Measurements from ENCODE around the gene DCLRE1C.
"Not testable (repeated sequence)": the region's sequence is repeated elsewhere in the genome, so short reads cannot be mapped to it uniquely, and the experiment has no call there.

DCLRE1C gene

GRCh38 chr10:14909101-14909500, 44.8 kb downstream of the DCLRE1C start:
- Histone ChIP-seq H3K27ac (ENCODE audit: low read length) (no peak overlapping the region), H3K4me1 (ENCODE audit: insufficient read depth, low read length) (no peaks in the 10 kb centered on the region), H3K27me3 (ENCODE audit: insufficient read depth, low read length) (no peaks in the 10 kb centered on the region), H3K9ac (ENCODE audit: low read depth, low read length) (no peak overlapping the region), H3K36me3 (ENCODE audit: insufficient read depth, low read depth, low read length) (peaks cover 95% of the 10 kb centered on the region), H3K4me3 (ENCODE audit: low read length) (no peak overlapping the region), H3K9me3 (ENCODE audit: insufficient read depth, low read depth, low read length) (peaks cover 45% of the 10 kb centered on the region)

GRCh38 chr10:14907591-14907990, 46.3 kb downstream of the DCLRE1C start:
- H3K9me3 ChIP-seq (ENCODE audit: insufficient read depth, low read depth, low read length), result peaks cover 34% of the 10 kb centered on the region
- not testable (repeated sequence) for H3K4me1 ChIP-seq (ENCODE audit: insufficient read depth, low read length); H3K27ac ChIP-seq (ENCODE audit: low read length); H3K9ac ChIP-seq (ENCODE audit: low read depth, low read length); H3K27me3 ChIP-seq (ENCODE audit: insufficient read depth, low read length); H3K4me3 ChIP-seq (ENCODE audit: low read length)
- peaks cover 97% of the 10 kb centered on the region for H3K36me3 ChIP-seq (ENCODE audit: insufficient read depth, low read depth, low read length)

- Histone ChIP-seq H3K27ac (ENCODE audit: low read length) (no peak overlapping the region), H3K27me3 (ENCODE audit: insufficient read depth, low read length) (no peaks in the 10 kb centered on the region), H3K9me3 (ENCODE audit: insufficient read depth, low read depth, low read length) (peaks cover 31% of the 10 kb centered on the region), H3K9ac (ENCODE audit: low read depth, low read length) (no peak overlapping the region), H3K4me1 (ENCODE audit: insufficient read depth, low read length) (no peaks in the 10 kb centered on the region), H3K36me3 (ENCODE audit: insufficient read depth, low read depth, low read length) (peaks cover 97% of the 10 kb centered on the region), H3K4me3 (ENCODE audit: low read length) (no peak overlapping the region)
Measured at GRCh38 chr10:14906765-14907164, 47.1 kb downstream of the DCLRE1C start.

- peaks cover 22% of the 10 kb centered on the region for H3K9me3 ChIP-seq (ENCODE audit: insufficient read depth, low read depth, low read length)
- no peak overlapping the region for H3K9ac ChIP-seq (ENCODE audit: low read depth, low read length)
- no peak overlapping the region for H3K4me3 ChIP-seq (ENCODE audit: low read length)
- H3K27ac ChIP-seq (ENCODE audit: low read length), result no peak overlapping the region
- H3K4me1 ChIP-seq (ENCODE audit: insufficient read depth, low read length), result no peaks in the 10 kb centered on the region
- peaks cover 97% of the 10 kb centered on the region for H3K36me3 ChIP-seq (ENCODE audit: insufficient read depth, low read depth, low read length)
- H3K27me3 ChIP-seq (ENCODE audit: insufficient read depth, low read length), result no peaks in the 10 kb centered on the region
Measured at GRCh38 chr10:14905890-14906289, 48.0 kb downstream of the DCLRE1C start.

- Histone ChIP-seq H3K4me3 (ENCODE audit: low read length) (no peak overlapping the region), H3K4me1 (ENCODE audit: insufficient read depth, low read length) (no peaks in the 10 kb centered on the region), H3K9ac (ENCODE audit: low read depth, low read length) (no peak overlapping the region), H3K27me3 (ENCODE audit: insufficient read depth, low read length) (no peaks in the 10 kb centered on the region), H3K36me3 (ENCODE audit: insufficient read depth, low read depth, low read length) (peaks cover 97% of the 10 kb centered on the region), H3K9me3 (ENCODE audit: insufficient read depth, low read depth, low read length) (peaks cover 13% of the 10 kb centered on the region), H3K27ac (ENCODE audit: low read length) (no peak overlapping the region)
Measured at GRCh38 chr10:14904864-14905263, 49.0 kb downstream of the DCLRE1C start.

GRCh38 chr10:14904316-14904732, 49.6 kb downstream of the DCLRE1C start:
- Histone ChIP-seq H3K36me3 (ENCODE audit: insufficient read depth, low read depth, low read length) (peaks cover 97% of the 10 kb centered on the region), H3K9me3 (ENCODE audit: insufficient read depth, low read depth, low read length) (peaks cover 13% of the 10 kb centered on the region), H3K4me1 (ENCODE audit: insufficient read depth, low read length) (no peaks in the 10 kb centered on the region), H3K27ac (ENCODE audit: low read length) (no peak overlapping the region), H3K4me3 (ENCODE audit: low read length) (no peak overlapping the region), H3K27me3 (ENCODE audit: insufficient read depth, low read length) (no peaks in the 10 kb centered on the region), H3K9ac (ENCODE audit: low read depth, low read length) (no peak overlapping the region)

- no peak overlapping the region for H3K27ac ChIP-seq (ENCODE audit: low read length)
- peaks cover 27% of the 10 kb centered on the region for H3K36me3 ChIP-seq (ENCODE audit: insufficient read depth, low read depth, low read length)
- no peaks in the 10 kb centered on the region for H3K4me1 ChIP-seq (ENCODE audit: insufficient read depth, low read length)
- no peaks in the 10 kb centered on the region for H3K27me3 ChIP-seq (ENCODE audit: insufficient read depth, low read length)
- no peak overlapping the region for H3K4me3 ChIP-seq (ENCODE audit: low read length)
- no peaks in the 10 kb centered on the region for H3K9me3 ChIP-seq (ENCODE audit: insufficient read depth, low read depth, low read length)
- H3K9ac ChIP-seq (ENCODE audit: low read depth, low read length), result no peak overlapping the region
Measured at GRCh38 chr10:14891151-14891550, 62.7 kb downstream of the DCLRE1C start.

GRCh38 chr10:14889318-14889717, 64.6 kb downstream of the DCLRE1C start:
- peaks cover 44% of the 10 kb centered on the region for H3K36me3 ChIP-seq (ENCODE audit: insufficient read depth, low read depth, low read length)

GRCh38 chr10:14884082-14884481, 69.8 kb downstream of the DCLRE1C start:
- H3K9ac ChIP-seq (ENCODE audit: low read depth, low read length), result no peak overlapping the region
- H3K4me3 ChIP-seq (ENCODE audit: low read length), result no peak overlapping the region
- H3K36me3 ChIP-seq (ENCODE audit: insufficient read depth, low read depth, low read length), result peaks cover 61% of the 10 kb centered on the region
- H3K27ac ChIP-seq (ENCODE audit: low read length), result no peak overlapping the region
- no peaks in the 10 kb centered on the region for H3K9me3 ChIP-seq (ENCODE audit: insufficient read depth, low read depth, low read length)
- no peaks in the 10 kb centered on the region for H3K27me3 ChIP-seq (ENCODE audit: insufficient read depth, low read length)
- H3K4me1 ChIP-seq (ENCODE audit: insufficient read depth, low read length), result peaks cover 4% of the 10 kb centered on the region; the same call in 1 of the 2 replicates

More at GRCh38 chr10:14889318-14889717, 64.6 kb downstream of the DCLRE1C start:
- Histone ChIP-seq H3K4me3 (ENCODE audit: low read length) (no peak overlapping the region), H3K27me3 (ENCODE audit: insufficient read depth, low read length) (no peaks in the 10 kb centered on the region), H3K27ac (ENCODE audit: low read length) (no peak overlapping the region), H3K9me3 (ENCODE audit: insufficient read depth, low read depth, low read length) (no peaks in the 10 kb centered on the region), H3K9ac (ENCODE audit: low read depth, low read length) (no peak overlapping the region), H3K4me1 (ENCODE audit: insufficient read depth, low read length) (no peaks in the 10 kb centered on the region)

GRCh38 chr10:14880229-14880628, 73.7 kb downstream of the DCLRE1C start:
- Histone ChIP-seq H3K4me3 (ENCODE audit: low read length) (peak overlapping the region; percentile 83), H3K4me1 (ENCODE audit: insufficient read depth, low read length) (peaks cover 17% of the 10 kb centered on the region), H3K9ac (ENCODE audit: low read depth, low read length) (peak overlapping the region; percentile 96; the same call in 1 of the 2 replicates), H3K9me3 (ENCODE audit: insufficient read depth, low read depth, low read length) (no peaks in the 10 kb centered on the region), H3K36me3 (ENCODE audit: insufficient read depth, low read depth, low read length) (peaks cover 33% of the 10 kb centered on the region), H3K27me3 (ENCODE audit: insufficient read depth, low read length) (no peaks in the 10 kb centered on the region), H3K27ac (ENCODE audit: low read length) (no peak overlapping the region)

GRCh38 chr10:14879928-14880193, 74.0 kb downstream of the DCLRE1C start:
- peaks cover 17% of the 10 kb centered on the region for H3K4me1 ChIP-seq (ENCODE audit: insufficient read depth, low read length)
- H3K9me3 ChIP-seq (ENCODE audit: insufficient read depth, low read depth, low read length), result no peaks in the 10 kb centered on the region
- no peak overlapping the region for H3K27ac ChIP-seq (ENCODE audit: low read length)
- H3K27me3 ChIP-seq (ENCODE audit: insufficient read depth, low read length), result no peaks in the 10 kb centered on the region
- peak overlapping the region; percentile 96; the same call in 1 of the 2 replicates for H3K9ac ChIP-seq (ENCODE audit: low read depth, low read length)
- H3K4me3 ChIP-seq (ENCODE audit: low read length), result peak overlapping the region; percentile 83
- peaks cover 29% of the 10 kb centered on the region for H3K36me3 ChIP-seq (ENCODE audit: insufficient read depth, low read depth, low read length)

GRCh38 chr10:14879124-14879927, 74.6 kb downstream of the DCLRE1C start:
- H3K4me3 ChIP-seq (ENCODE audit: low read length), result peak overlapping the region; percentile 83
- H3K9ac ChIP-seq (ENCODE audit: low read depth, low read length), result peak overlapping the region; percentile 96
- no peaks in the 10 kb centered on the region for H3K9me3 ChIP-seq (ENCODE audit: insufficient read depth, low read depth, low read length)
- peak overlapping the region; percentile 68 for H3K27ac ChIP-seq (ENCODE audit: low read length)
- peaks cover 17% of the 10 kb centered on the region for H3K4me1 ChIP-seq (ENCODE audit: insufficient read depth, low read length)
- peaks cover 24% of the 10 kb centered on the region for H3K36me3 ChIP-seq (ENCODE audit: insufficient read depth, low read depth, low read length)
- H3K27me3 ChIP-seq (ENCODE audit: insufficient read depth, low read length), result no peaks in the 10 kb centered on the region
